IMR-90 (cell line): ENCODE data around the gene CST1. TPM values are rescaled to one million over a fixed set of nuclear protein-coding genes. Genes with fewer than 3 reads are reported as not detected.
"Not testable (repeated sequence)": the region's sequence is repeated elsewhere in the genome, so short reads cannot be mapped to it uniquely, and the experiment has no call there.

ENCODE experiments used
- ATAC-seq: fragments of 200-7000 bp; cut with Tn5 transposase; 2 replicates; pipeline ENCODE4 v1.9.1; 2020; ENCODE audit warnings: low read depth, mild to moderate bottlenecking, moderate library complexity
- BruUV-seq: library from RNA; stranded (reverse); fragments of 400-500 nt; replicated peaks from 2 replicates; lab custom pipeline; 2021; lab: Mats Ljungman, UMichigan
- CTCF ChIA-PET: fragments of 300-600 bp; formaldehyde crosslinking; extraction: SDS; loops from one replicate; lab custom pipeline; 2021; ENCODE audit warnings: antibody characterized with exemption; lab: Yijun Ruan, JAX
- POLR2A ChIA-PET: fragments of 300-600 bp; sonication (Branson Sonifier 250); formaldehyde crosslinking; loops from one replicate; lab custom pipeline; 2022; ENCODE audit warnings: antibody characterized with exemption; ENCODE audit not compliant: unreplicated experiment; lab: Charles Lee
- DNase-seq: peaks from one replicate; pipeline ENCODE4 v3.0.0; 2013
- H2AFZ ChIP-seq: replicated peaks from 2 replicates; pipeline ENCODE3; 2013; ENCODE audit warnings: low read length, mild to moderate bottlenecking; ENCODE audit not compliant: poor library complexity
- H2AK5ac ChIP-seq: 2 replicates; pipeline ENCODE4 v1.6.1; 2013; ENCODE audit warnings: low read depth, low read length, inconsistent platforms
- H2AK9ac ChIP-seq: replicated peaks from 2 replicates; pipeline ENCODE3; 2013; ENCODE audit warnings: mild to moderate bottlenecking, low read depth, low read length, moderate library complexity; ENCODE audit not compliant: poor library complexity
- H2BK120ac ChIP-seq: 2 replicates; pipeline ENCODE4 v1.6.1; 2013; ENCODE audit warnings: low read depth, low read length, inconsistent platforms
- H2BK15ac ChIP-seq: 3 replicates; pipeline ENCODE4 v1.6.1; 2013; ENCODE audit warnings: low read depth, low read length, inconsistent platforms
- H2BK20ac ChIP-seq: 2 replicates; pipeline ENCODE4 v1.6.1; 2013; ENCODE audit warnings: low read depth, mild to moderate bottlenecking, inconsistent platforms, low read length, moderate library complexity
- H2BK5ac ChIP-seq: 2 replicates; pipeline ENCODE4 v1.6.1; 2013; ENCODE audit warnings: mild to moderate bottlenecking, low read depth, low read length, inconsistent platforms; ENCODE audit not compliant: poor library complexity, severe bottlenecking
- H3K14ac ChIP-seq: replicated peaks from 2 replicates; pipeline ENCODE4 v1.6.1; 2013; ENCODE audit warnings: low read depth, low read length, inconsistent platforms
- H3K18ac ChIP-seq: 2 replicates; pipeline ENCODE4 v1.6.1; 2013; ENCODE audit warnings: low read depth, low read length, control low read depth
- H3K23ac ChIP-seq: 2 replicates; pipeline ENCODE4 v1.6.1; 2013; ENCODE audit warnings: low read depth, low read length, inconsistent platforms
- H3K27ac ChIP-seq: 2 replicates; pipeline ENCODE4 v1.5.1; 2013; ENCODE audit warnings: mild to moderate bottlenecking, control low read depth, low read length; ENCODE audit not compliant: insufficient read depth
- H3K27me3 ChIP-seq: 2 replicates; pipeline ENCODE4 v1.6.1; 2013; ENCODE audit warnings: low read length; ENCODE audit not compliant: control insufficient read depth, insufficient read depth
- H3K36me3 ChIP-seq: 2 replicates; pipeline ENCODE4 v1.6.1; 2013; ENCODE audit warnings: low read length, mixed read lengths; ENCODE audit not compliant: control insufficient read depth, insufficient read depth
- H3K4ac ChIP-seq: 2 replicates; pipeline ENCODE4 v1.6.1; 2013; ENCODE audit warnings: low read depth, low read length, inconsistent platforms
- H3K4me1 ChIP-seq: 2 replicates; pipeline ENCODE4 v1.6.1; 2013; ENCODE audit warnings: low read length, mixed read lengths; ENCODE audit not compliant: control insufficient read depth, insufficient read depth
- H3K4me2 ChIP-seq: 2 replicates; pipeline ENCODE4 v1.6.1; 2013; ENCODE audit warnings: low read depth, mild to moderate bottlenecking, control low read depth, low read length, moderate library complexity
- H3K4me3 ChIP-seq: 2 replicates; pipeline ENCODE4 v1.5.1; 2013; ENCODE audit warnings: low read depth, mild to moderate bottlenecking, control low read depth, low read length, moderate library complexity; ENCODE audit not compliant: insufficient read depth
- H3K56ac ChIP-seq: 2 replicates; pipeline ENCODE4 v1.6.1; 2013; ENCODE audit warnings: low read length, inconsistent platforms; ENCODE audit not compliant: insufficient read depth; ENCODE audit errors: extremely low read depth
- H3K79me1 ChIP-seq, 2 experiments: 2 replicates each; pipeline ENCODE4 v1.6.1; 2013; ENCODE audit warnings: low read length in 2 of 2, inconsistent platforms in 1 of 2, low read depth in 1 of 2
- H3K9ac ChIP-seq: 2 replicates; pipeline ENCODE4 v1.6.1; 2013; ENCODE audit warnings: low read depth, low read length, control low read depth
- H3K9me1 ChIP-seq: 2 replicates; pipeline ENCODE4 v1.6.1; 2013; ENCODE audit warnings: low read length, inconsistent platforms; ENCODE audit not compliant: insufficient read depth
- H3K9me3 ChIP-seq: 2 replicates; pipeline ENCODE4 v1.6.1; 2013; ENCODE audit warnings: low read length; ENCODE audit not compliant: control insufficient read depth, insufficient read depth
- H4K20me1 ChIP-seq: 2 replicates; pipeline ENCODE4 v1.6.1; 2013; ENCODE audit warnings: low read length, inconsistent platforms; ENCODE audit not compliant: insufficient read depth
- H4K5ac ChIP-seq: 2 replicates; pipeline ENCODE4 v1.6.1; 2013; ENCODE audit warnings: mild to moderate bottlenecking, low read depth, low read length, control low read depth
- H4K8ac ChIP-seq, 2 experiments: 2 replicates each; pipeline ENCODE4 v1.6.1; 2013; ENCODE audit warnings: low read depth in 2 of 2, low read length in 2 of 2, control low read depth in 1 of 2, inconsistent platforms in 1 of 2
- H4K91ac ChIP-seq: 2 replicates; pipeline ENCODE4 v1.6.1; 2013; ENCODE audit warnings: low read depth, low read length, inconsistent platforms; ENCODE audit not compliant: insufficient read depth
- WGBS, 2 experiments: methylation state at CpG; one replicate each; pipeline versions ENCODE4 v1.1.5 to v1.1.7; 2013; ENCODE audit warnings: missing lambda C conversion rate in 2 of 2; ENCODE audit not compliant: insufficient read length in 1 of 2; ENCODE audit errors: extremely low coverage in 2 of 2; 5-methylcytosine and 5-hydroxymethylcytosine counted together
- dilution Hi-C: fragments of 300-500 bp; cut with HindIII; formaldehyde crosslinking; loops from one replicate; pipeline ENCODE4 v1.14.3; 2018; ENCODE audit warnings: low sequenced_read_pairs; ENCODE audit not compliant: unreplicated experiment
- in situ Hi-C: fragments of 300-500 bp; cut with MboI; formaldehyde crosslinking; loops from 3 replicates; pipeline ENCODE4 v1.14.3; 2019; ENCODE audit warnings: low sequenced_read_pairs, inconsistent platforms, mixed read lengths
- intact Hi-C: fragments of 100-400 bp; cut with micrococcal nuclease; formaldehyde crosslinking; loops from 2 replicates; pipeline ENCODE4 v1.10.0; 2022
- polyA plus RNA-seq, 3 experiments: library from polyadenylated mRNA; depleted of rRNA; stranded (reverse); fragments of >200 nt; gene quantifications; 2 replicates each; pipeline ENCODE4 v1.2.3, GENCODE V29; 2012; ENCODE audit warnings: low replicate concordance in 1 of 3
- total RNA-seq: library from RNA; depleted of rRNA; stranded (reverse); fragments of >200 nt; gene quantifications from 2 replicates; pipeline ENCODE4 v1.2.3, GENCODE V29; 2012

Gene CST1
- total and polyA plus RNA-seq, 2 of the 4 experiments (the other 2 are of a cell fraction) = not detected

GRCh38 chr20:23764630-23765029 is 13.9 kb upstream of the CST1 start:
- POLR2A ChIA-PET, H2AK5ac ChIP-seq, H2BK5ac ChIP-seq, H3K18ac ChIP-seq, ATAC-seq, H3K27me3 ChIP-seq, H2BK15ac ChIP-seq, H3K4ac ChIP-seq, H3K36me3 ChIP-seq, H3K9ac ChIP-seq, CTCF ChIA-PET, H2BK20ac ChIP-seq, H3K23ac ChIP-seq, H3K56ac ChIP-seq, H3K9me3 ChIP-seq, in situ Hi-C loops, H3K4me2 ChIP-seq, H3K4me1 ChIP-seq, H3K79me1 ChIP-seq, H3K27ac ChIP-seq, H4K20me1 ChIP-seq, H2AFZ ChIP-seq, H3K4me3 ChIP-seq, H3K9me1 ChIP-seq, DNase-seq, BruUV-seq, H2AK9ac ChIP-seq, H4K91ac ChIP-seq, H4K5ac ChIP-seq, H3K14ac ChIP-seq, dilution Hi-C loops, H4K8ac ChIP-seq, H2BK120ac ChIP-seq: not testable (repeated sequence)
- WGBS, 2 experiments = 0% methylated on average over 1 of the region's 2 CpGs; no CpG with 5 or more reads in 1 of the 2 experiments
- intact Hi-C loops = loop anchor here (10.0 kb wide), 1 partner anchor 60 kb away; no protein-coding TSS in a partner anchor
